GM10248 (cell line): ENCODE results near the gene SLC40A1.

Experiments
- CTCF ChIA-PET: fragments of 300-600 bp; sonication (Branson Sonifier 250); formaldehyde crosslinking; extraction: SDS; loops from one replicate; lab custom pipeline; 2021; ENCODE audit warnings: antibody characterized with exemption; lab: Yijun Ruan, JAX
- POLR2A ChIA-PET: fragments of 350-650 bp; sonication (Branson Sonifier 250); formaldehyde crosslinking; extraction: SDS; loops from one replicate; lab custom pipeline; 2020; ENCODE audit warnings: antibody characterized with exemption; lab: Yijun Ruan, JAX
- DNase-seq: peaks from one replicate; pipeline ENCODE4 v3.0.0; 2012; ENCODE audit errors: extremely low spot score
- TF ChIP-seq, protein P1 (sequence below): IDR thresholded peaks from 2 replicates; pipeline ENCODE4 v1.5.1; 2012; ENCODE audit warnings: mild to moderate bottlenecking, low read depth; ENCODE audit errors: extremely low read depth, missing control alignments, control extremely low read depth

The SLC40A1 gene

DNA sequence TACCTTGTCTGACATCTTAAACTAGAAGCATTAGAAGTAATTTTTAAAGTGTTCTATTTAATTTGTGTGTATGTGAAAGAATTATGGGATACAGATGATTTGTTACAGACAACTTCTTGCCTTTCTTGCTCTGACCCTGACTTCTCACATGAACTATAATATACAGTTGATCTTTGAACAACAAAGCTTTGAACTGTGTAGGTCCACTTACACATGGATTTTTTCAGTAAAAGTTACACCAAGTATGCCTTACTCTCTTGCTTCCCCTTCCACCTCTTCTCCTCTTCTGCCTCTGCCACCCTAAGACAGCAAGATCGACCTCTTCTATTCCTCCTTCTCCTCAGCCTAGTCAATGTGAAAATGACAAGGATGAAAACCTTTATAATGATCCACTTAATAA lies 42.2 kb downstream of the SLC40A1 start:
- TF ChIP-seq, protein P1, sequence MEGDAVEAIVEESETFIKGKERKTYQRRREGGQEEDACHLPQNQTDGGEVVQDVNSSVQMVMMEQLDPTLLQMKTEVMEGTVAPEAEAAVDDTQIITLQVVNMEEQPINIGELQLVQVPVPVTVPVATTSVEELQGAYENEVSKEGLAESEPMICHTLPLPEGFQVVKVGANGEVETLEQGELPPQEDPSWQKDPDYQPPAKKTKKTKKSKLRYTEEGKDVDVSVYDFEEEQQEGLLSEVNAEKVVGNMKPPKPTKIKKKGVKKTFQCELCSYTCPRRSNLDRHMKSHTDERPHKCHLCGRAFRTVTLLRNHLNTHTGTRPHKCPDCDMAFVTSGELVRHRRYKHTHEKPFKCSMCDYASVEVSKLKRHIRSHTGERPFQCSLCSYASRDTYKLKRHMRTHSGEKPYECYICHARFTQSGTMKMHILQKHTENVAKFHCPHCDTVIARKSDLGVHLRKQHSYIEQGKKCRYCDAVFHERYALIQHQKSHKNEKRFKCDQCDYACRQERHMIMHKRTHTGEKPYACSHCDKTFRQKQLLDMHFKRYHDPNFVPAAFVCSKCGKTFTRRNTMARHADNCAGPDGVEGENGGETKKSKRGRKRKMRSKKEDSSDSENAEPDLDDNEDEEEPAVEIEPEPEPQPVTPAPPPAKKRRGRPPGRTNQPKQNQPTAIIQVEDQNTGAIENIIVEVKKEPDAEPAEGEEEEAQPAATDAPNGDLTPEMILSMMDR, result no peak
- ChIA-PET CTCF (interaction anchor here (1.0 kb wide), 1 partner anchor 10 kb away, joined by 4 read pairs; no protein-coding TSS in a partner anchor), POLR2A (no interaction called here)
- no peak for DNase-seq

DNA sequence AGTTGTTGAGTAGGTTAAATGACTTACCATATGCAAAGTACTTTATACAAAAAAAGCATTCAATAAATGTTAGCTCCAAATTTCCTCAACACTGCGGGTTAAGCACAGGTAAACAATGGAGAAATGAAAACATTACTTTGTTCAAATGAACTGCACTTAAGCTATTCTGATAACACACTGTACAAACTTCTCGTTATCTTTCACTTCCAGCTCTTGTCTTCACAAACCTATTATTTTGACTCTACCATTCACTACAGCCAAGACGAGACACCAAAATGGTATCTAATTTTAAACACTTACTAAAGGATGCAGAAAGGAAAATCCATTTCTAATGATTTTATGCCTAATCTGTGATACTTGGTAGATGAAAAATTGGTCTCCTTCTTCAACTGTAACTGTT lies 43.8 kb downstream of the SLC40A1 start:
- TF ChIP-seq, protein P1, result no peak
- ChIA-PET CTCF (no interaction called here), POLR2A (no interaction called here)
- DNase-seq, result no peak

DNA sequence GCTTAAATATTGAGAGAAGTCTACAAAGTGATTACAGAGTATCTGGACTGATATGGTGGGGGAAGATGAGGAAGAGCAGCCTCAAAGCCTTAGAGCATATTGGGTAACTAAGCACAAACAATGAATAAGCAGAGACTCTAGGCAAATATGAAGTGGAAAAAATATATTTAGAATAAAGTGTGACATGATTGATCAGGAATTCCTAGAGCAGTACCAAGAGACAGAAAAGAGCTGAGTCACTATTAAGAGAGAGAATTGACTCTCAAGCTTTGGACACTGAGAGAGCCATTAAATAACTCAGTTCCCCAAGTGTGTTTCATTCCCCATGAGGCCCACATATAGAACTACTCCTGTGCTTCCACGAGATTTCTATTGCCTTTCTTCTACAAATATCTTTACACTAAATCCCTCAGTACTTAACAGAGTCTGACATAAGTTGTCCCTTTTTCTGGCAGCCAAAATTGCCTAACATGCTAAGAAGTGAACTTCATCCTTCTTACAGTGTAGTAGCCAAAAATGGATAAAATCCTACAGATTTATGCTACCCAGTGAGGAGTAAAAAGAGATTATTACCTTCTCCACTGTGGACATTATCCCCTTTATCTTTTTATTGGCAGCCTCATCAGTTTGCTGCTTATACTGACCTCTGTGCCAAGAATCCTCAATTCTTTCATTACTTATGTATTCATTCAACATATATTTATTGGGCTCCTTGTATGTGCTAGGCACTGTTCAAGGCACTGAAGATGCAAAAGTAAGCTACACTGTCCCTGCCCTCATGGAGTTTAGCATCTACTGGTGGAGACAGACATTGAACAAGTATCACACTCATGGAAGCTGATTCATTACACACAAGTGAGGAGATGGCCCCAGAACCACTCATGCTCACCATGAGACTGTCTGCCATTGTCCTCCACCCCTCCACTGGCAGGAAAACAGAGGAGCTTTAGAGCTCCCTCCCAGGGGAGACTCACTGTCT lies 45.4 kb downstream of the SLC40A1 start:
- POLR2A ChIA-PET, result no interaction called here
- CTCF ChIA-PET, result no interaction called here
- DNase-seq, result no peak

DNA sequence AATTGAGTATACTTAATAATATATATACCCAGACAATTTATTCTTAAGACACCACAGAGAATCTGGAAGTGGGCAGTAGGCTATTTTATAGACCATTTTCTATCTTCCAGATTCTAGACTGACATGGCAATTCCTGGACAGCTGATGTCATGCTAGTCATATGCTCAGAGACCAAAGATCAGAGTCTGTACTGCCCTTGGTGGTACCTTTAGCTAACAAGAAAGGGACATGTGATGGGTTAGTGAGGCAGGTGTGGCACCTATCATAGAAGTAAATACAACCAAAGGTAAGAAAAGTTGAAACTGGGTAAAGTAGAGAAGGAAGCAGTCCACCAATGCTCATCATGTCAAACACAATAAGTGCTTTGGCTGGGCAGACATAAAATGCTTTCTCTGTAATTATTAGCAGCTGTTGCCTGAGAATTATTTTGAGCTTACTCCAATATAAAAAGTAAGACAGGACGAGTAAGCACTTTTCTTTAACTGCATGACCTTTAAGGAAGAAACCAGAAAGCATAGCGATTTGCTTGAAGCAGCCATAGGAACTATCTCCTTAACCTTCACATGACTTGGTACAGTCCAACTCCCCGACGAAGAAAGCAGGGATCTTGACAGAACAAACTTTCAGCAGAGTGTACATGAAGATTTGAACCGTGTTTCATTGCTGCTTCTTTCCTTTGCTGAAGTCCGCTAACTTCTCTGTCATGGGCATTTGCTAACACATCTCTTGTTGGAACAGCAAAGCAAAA lies 47.1 kb downstream of the SLC40A1 start:
- POLR2A ChIA-PET, result no interaction called here
- CTCF ChIA-PET, result no interaction called here
- TF ChIP-seq, protein P1, result no peak
- no peak for DNase-seq

More for the DNA sequence above, 45.4 kb downstream of the SLC40A1 start:
- TF ChIP-seq, protein P1, result no peak

DNA sequence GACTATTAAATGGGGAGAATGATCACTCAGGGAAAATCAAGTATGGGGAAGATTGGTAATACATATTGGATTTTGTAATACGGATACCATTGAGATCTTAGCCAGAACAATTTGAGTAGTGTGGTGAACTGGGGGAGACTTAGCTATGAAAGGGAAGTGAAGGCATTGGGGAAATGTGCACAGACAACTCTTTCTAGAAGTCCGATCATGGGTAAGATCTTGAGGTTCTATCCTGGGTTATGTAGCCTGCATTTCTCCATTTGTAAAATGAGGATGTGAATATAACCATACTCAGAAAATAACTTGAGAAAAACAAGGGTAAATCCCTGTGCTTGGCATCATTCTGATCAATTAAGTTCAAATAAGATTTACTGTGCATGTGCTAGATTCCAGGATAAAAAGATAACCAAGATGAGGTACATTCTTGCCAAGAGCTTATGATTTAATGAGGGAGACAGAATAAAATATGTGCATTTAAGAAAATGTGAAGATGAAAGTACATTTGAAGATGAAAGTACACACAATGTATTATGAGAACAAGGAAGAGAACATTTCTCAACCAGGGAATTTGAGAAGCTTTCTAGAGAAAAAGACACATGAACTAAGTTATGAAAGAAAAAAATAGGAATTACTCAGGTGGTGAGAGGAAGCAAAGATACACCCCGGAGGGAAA lies 49.5 kb downstream of the SLC40A1 start:
- no peak for DNase-seq
- CTCF ChIA-PET, result interaction anchor here (1.4 to 1.7 kb wide), 3 partner anchors 10 to 18 kb away, joined by 3 read pairs; no protein-coding TSS in a partner anchor
- TF ChIP-seq, protein P1, result no peak
- POLR2A ChIA-PET, result no interaction called here

DNA sequence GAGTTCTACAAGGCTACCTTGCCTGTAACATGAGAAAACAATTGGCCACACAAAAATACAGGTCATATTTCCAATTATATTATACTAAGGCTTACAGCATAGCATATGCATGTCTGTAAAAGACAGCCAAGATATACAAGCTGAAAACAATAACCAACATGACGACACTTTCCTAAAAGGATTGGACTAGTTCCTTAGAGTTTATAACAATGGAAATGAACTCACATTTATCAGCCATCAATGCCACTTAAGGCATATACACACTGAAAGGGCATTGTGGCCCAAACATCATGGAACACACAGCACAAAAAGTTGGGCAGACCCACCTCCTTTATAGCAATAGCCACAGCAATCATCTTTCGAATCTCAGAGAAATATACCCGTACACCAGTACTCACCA lies 52.0 kb downstream of the SLC40A1 start:
- TF ChIP-seq, protein P1, result no peak
- no peak for DNase-seq
- ChIA-PET POLR2A (no interaction called here), CTCF (interaction anchor here (1.6 kb wide), 1 partner anchor 10 kb away, joined by 4 read pairs; no protein-coding TSS in a partner anchor)
